ENCODE data around the gene PCGF3. TPM values are rescaled to one million over a fixed set of nuclear protein-coding genes. Genes with fewer than 3 reads are reported as not detected.

PCGF3 gene
- polyA plus RNA-seq, 2 donors: 27.0 to 63.7 TPM

DNA sequence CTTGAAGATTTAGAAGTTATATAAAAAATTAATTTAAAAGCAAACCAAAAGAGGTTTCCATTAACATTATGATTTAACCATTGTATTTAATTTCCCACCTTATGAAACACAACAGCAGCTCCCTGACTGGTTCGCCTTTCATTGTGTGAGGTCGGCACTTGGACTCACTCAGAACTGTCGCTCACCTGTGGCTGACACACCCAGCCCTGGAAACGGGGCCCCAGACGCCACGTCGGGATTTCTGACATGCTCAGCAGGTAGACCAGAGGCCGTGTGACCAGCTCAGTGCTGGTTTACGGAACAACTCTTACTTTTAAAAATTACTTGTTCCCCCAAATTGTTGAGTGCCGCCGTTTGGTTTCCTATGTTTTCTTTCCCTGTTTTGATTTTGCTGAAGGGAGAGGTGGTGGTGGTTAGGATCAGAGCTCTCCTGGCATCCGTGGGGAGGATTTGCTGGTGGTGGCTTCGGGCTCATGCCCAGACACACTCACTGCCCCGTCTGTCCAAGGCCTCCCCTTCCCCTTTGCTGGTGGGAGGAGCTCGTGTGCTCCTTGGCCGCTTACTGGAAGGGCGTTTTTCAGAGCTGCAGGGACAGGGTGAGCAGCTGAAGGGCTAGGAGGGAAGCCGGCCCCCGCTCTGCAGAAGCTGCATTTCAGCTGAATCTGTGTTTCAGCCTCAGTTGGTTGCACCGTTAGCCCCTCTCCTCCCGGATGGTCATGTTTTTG is 61.1 kb downstream of the PCGF3 start:
- Histone ChIP-seq H3K36me3 (ENCODE audit: control insufficient read depth in 2 of 2, insufficient read depth in 2 of 2, low read length in 1 of 2) (peaks cover 15 to 49% of the 10 kb centered on the region in 2 donors), H3K4me1 (ENCODE audit: control insufficient read depth in 2 of 2, insufficient read depth in 2 of 2, low read length in 1 of 2) (peaks cover 4 to 10% of the 10 kb centered on the region in 2 donors), H3K4me3 (ENCODE audit: low read depth in 1 of 2, low read length in 2 of 2) (no peak overlapping the region), H3K27ac (ENCODE audit: low read depth in 2 of 2, low read length in 1 of 2) (peak overlapping the region in 1 of 2 donors; percentile 30), H3K27me3 (ENCODE audit: control insufficient read depth in 1 of 2, insufficient read depth in 2 of 2, low read length in 2 of 2) (no peaks in the 10 kb centered on the region), H3K9me3 (ENCODE audit: control insufficient read depth in 2 of 2, insufficient read depth in 1 of 2, low read depth in 1 of 2, low read length in 1 of 2) (peaks cover 0 to 2% of the 10 kb centered on the region in 2 donors)
- 64 to 70% methylated on average over 21 of the region's 21 CpGs for WGBS, 2 donors

DNA sequence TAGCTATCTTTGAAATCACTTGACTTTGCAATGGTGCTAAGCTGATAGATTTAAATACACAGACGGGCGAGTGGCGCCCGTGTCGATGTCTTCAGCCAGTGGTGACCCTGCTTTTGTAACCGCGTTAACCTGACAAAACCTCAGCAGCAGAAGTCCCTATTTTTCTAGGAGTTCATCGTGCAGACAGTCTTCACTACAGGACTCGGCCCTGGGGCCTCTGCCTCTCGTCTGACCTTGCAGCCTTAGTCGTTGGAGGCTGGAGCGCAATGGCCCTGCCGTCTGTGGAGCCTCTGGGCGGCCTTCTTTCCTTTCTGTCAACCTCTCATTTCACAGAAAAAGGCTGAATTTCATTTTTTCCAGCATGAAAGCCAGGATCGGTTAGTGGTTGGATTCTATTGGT is 62.4 kb downstream of the PCGF3 start:
- peaks cover 0 to 2% of the 10 kb centered on the region in 2 donors for H3K9me3 ChIP-seq (ENCODE audit: control insufficient read depth in 2 of 2, insufficient read depth in 1 of 2, low read depth in 1 of 2, low read length in 1 of 2)
- no peak overlapping the region for H3K27ac ChIP-seq (ENCODE audit: low read depth in 2 of 2, low read length in 1 of 2)
- 93 to 94% methylated on average over 15 of the region's 15 CpGs for WGBS, 2 donors
- H3K36me3 ChIP-seq (ENCODE audit: control insufficient read depth in 2 of 2, insufficient read depth in 2 of 2, low read length in 1 of 2): peaks cover 13 to 45% of the 10 kb centered on the region in 2 donors
- H3K4me3 ChIP-seq (ENCODE audit: low read depth in 1 of 2, low read length in 2 of 2): no peak overlapping the region
- peaks cover 6 to 10% of the 10 kb centered on the region in 2 donors for H3K4me1 ChIP-seq (ENCODE audit: control insufficient read depth in 2 of 2, insufficient read depth in 2 of 2, low read length in 1 of 2)
- no peaks in the 10 kb centered on the region for H3K27me3 ChIP-seq (ENCODE audit: control insufficient read depth in 1 of 2, insufficient read depth in 2 of 2, low read length in 2 of 2)

DNA sequence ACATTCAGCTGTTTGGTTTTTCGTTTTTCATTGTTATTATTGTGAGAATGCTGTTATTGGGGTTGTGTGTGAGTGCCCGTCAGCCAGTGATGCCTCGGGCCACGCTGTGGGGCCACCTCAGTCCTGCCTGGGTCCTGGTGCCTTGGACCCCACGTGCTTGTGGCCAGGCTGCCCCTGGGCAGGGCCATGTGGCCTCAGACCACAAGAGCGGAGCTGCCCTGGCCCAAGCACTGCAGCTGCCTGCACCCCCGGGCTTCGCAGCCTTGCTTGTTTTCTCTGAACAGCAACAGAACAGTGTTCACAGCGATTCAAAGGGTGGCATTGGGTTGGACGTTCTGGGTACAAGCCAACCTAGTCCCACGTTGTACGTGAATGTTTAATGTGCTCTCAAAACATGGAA is 63.4 kb downstream of the PCGF3 start:
- peaks cover 0 to 2% of the 10 kb centered on the region in 2 donors for H3K9me3 ChIP-seq (ENCODE audit: control insufficient read depth in 2 of 2, insufficient read depth in 1 of 2, low read depth in 1 of 2, low read length in 1 of 2)
- no peak overlapping the region for H3K4me3 ChIP-seq (ENCODE audit: low read depth in 1 of 2, low read length in 2 of 2)
- no peak overlapping the region for H3K27ac ChIP-seq (ENCODE audit: low read depth in 2 of 2, low read length in 1 of 2)
- peaks cover 13 to 45% of the 10 kb centered on the region in 2 donors for H3K36me3 ChIP-seq (ENCODE audit: control insufficient read depth in 2 of 2, insufficient read depth in 2 of 2, low read length in 1 of 2)
- 86 to 88% methylated on average over 12 of the region's 12 CpGs for WGBS, 2 donors
- H3K4me1 ChIP-seq (ENCODE audit: control insufficient read depth in 2 of 2, insufficient read depth in 2 of 2, low read length in 1 of 2): peaks cover 6 to 13% of the 10 kb centered on the region in 2 donors
- H3K27me3 ChIP-seq (ENCODE audit: control insufficient read depth in 1 of 2, insufficient read depth in 2 of 2, low read length in 2 of 2): no peaks in the 10 kb centered on the region

- 91 to 94% methylated on average over 19 of the region's 19 CpGs for WGBS, 2 donors
- H3K27ac ChIP-seq (ENCODE audit: low read depth in 2 of 2, low read length in 1 of 2): no peak overlapping the region
- no peak overlapping the region for H3K4me3 ChIP-seq (ENCODE audit: low read depth in 1 of 2, low read length in 2 of 2)
- H3K27me3 ChIP-seq (ENCODE audit: control insufficient read depth in 1 of 2, insufficient read depth in 2 of 2, low read length in 2 of 2): no peaks in the 10 kb centered on the region
- peaks cover 13 to 45% of the 10 kb centered on the region in 2 donors for H3K36me3 ChIP-seq (ENCODE audit: control insufficient read depth in 2 of 2, insufficient read depth in 2 of 2, low read length in 1 of 2)
- H3K9me3 ChIP-seq (ENCODE audit: control insufficient read depth in 2 of 2, insufficient read depth in 1 of 2, low read depth in 1 of 2, low read length in 1 of 2): peaks cover 0 to 2% of the 10 kb centered on the region in 2 donors
- H3K4me1 ChIP-seq (ENCODE audit: control insufficient read depth in 2 of 2, insufficient read depth in 2 of 2, low read length in 1 of 2): peaks cover 6 to 13% of the 10 kb centered on the region in 2 donors
Measured at GRCh38 chr4:769511-769910, 63.9 kb downstream of the PCGF3 start.

DNA sequence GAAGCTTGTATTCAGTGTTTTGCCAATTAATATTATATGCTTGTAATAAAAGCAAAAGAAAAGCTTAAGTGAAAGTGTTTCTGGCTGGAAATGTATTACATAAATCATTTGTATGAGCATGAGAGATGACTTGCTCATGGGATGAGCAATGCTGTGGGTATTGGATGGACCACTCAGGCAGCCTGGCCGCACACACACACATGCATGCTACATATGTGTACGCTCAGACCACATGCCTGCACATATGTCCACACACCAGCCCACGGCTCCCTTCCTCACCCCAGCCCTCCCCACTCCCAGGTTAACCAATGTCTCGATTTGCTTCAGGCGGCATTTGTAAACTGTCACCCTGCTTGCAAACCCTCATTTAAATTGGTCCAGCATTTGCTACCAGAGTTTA is 64.4 kb downstream of the PCGF3 start:
- Histone ChIP-seq H3K4me1 (ENCODE audit: control insufficient read depth in 2 of 2, insufficient read depth in 2 of 2, low read length in 1 of 2) (peaks cover 6 to 17% of the 10 kb centered on the region in 2 donors), H3K4me3 (ENCODE audit: low read depth in 1 of 2, low read length in 2 of 2) (no peak overlapping the region), H3K36me3 (ENCODE audit: control insufficient read depth in 2 of 2, insufficient read depth in 2 of 2, low read length in 1 of 2) (peaks cover 13 to 44% of the 10 kb centered on the region in 2 donors), H3K27ac (ENCODE audit: low read depth in 2 of 2, low read length in 1 of 2) (no peak overlapping the region), H3K9me3 (ENCODE audit: control insufficient read depth in 2 of 2, insufficient read depth in 1 of 2, low read depth in 1 of 2, low read length in 1 of 2) (peaks cover 0 to 2% of the 10 kb centered on the region in 2 donors), H3K27me3 (ENCODE audit: control insufficient read depth in 1 of 2, insufficient read depth in 2 of 2, low read length in 2 of 2) (no peaks in the 10 kb centered on the region)
- WGBS, 2 donors: 92 to 96% methylated on average over 5 of the region's 5 CpGs

GRCh38 chr4:771464-771863 is 65.8 kb downstream of the PCGF3 start:
- peaks cover 7 to 41% of the 10 kb centered on the region in 2 donors for H3K36me3 ChIP-seq (ENCODE audit: control insufficient read depth in 2 of 2, insufficient read depth in 2 of 2, low read length in 1 of 2)
- no peak overlapping the region for H3K27ac ChIP-seq (ENCODE audit: low read depth in 2 of 2, low read length in 1 of 2)
- peaks cover 0 to 2% of the 10 kb centered on the region in 2 donors for H3K9me3 ChIP-seq (ENCODE audit: control insufficient read depth in 2 of 2, insufficient read depth in 1 of 2, low read depth in 1 of 2, low read length in 1 of 2)
- H3K27me3 ChIP-seq (ENCODE audit: control insufficient read depth in 1 of 2, insufficient read depth in 2 of 2, low read length in 2 of 2): no peaks in the 10 kb centered on the region
- 64 to 67% methylated on average over 6 of the region's 6 CpGs for WGBS, 2 donors
- no peak overlapping the region for H3K4me3 ChIP-seq (ENCODE audit: low read depth in 1 of 2, low read length in 2 of 2)
- peaks cover 6 to 10% of the 10 kb centered on the region in 2 donors for H3K4me1 ChIP-seq (ENCODE audit: control insufficient read depth in 2 of 2, insufficient read depth in 2 of 2, low read length in 1 of 2)

DNA sequence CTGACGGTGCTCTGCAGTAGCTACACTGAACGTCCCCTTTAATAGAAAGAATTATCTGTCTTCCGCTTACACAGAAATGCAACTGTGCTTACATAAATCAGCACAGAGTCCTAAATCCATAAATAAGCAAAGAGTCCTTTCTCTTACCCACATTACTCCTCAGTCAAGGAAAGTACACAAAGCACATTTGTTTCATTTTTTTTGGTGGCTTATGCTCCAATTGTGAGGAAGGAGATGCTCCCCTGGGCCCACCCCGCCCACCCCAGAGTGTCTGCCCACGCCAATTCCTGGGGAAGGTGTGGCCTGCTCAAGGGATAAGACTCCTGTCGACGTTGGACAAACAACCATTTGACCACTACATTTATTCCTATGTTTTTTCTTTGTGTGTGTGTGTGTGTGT is 66.5 kb downstream of the PCGF3 start:
- H3K4me1 ChIP-seq (ENCODE audit: control insufficient read depth in 2 of 2, insufficient read depth in 2 of 2, low read length in 1 of 2): peaks cover 8% of the 10 kb centered on the region in 2 donors
- 47 to 48% methylated on average over 7 of the region's 7 CpGs for WGBS, 2 donors
- H3K27me3 ChIP-seq (ENCODE audit: control insufficient read depth in 1 of 2, insufficient read depth in 2 of 2, low read length in 2 of 2): no peaks in the 10 kb centered on the region
- no peak overlapping the region for H3K27ac ChIP-seq (ENCODE audit: low read depth in 2 of 2, low read length in 1 of 2)
- H3K36me3 ChIP-seq (ENCODE audit: control insufficient read depth in 2 of 2, insufficient read depth in 2 of 2, low read length in 1 of 2): peaks cover 5 to 37% of the 10 kb centered on the region in 2 donors
- peaks cover 0 to 2% of the 10 kb centered on the region in 2 donors for H3K9me3 ChIP-seq (ENCODE audit: control insufficient read depth in 2 of 2, insufficient read depth in 1 of 2, low read depth in 1 of 2, low read length in 1 of 2)
- no peak overlapping the region for H3K4me3 ChIP-seq (ENCODE audit: low read depth in 1 of 2, low read length in 2 of 2)

- Histone ChIP-seq H3K4me3 (ENCODE audit: low read depth in 1 of 2, low read length in 2 of 2) (no peak overlapping the region), H3K9me3 (ENCODE audit: control insufficient read depth in 2 of 2, insufficient read depth in 1 of 2, low read depth in 1 of 2, low read length in 1 of 2) (peaks cover 0 to 2% of the 10 kb centered on the region in 2 donors), H3K27me3 (ENCODE audit: control insufficient read depth in 1 of 2, insufficient read depth in 2 of 2, low read length in 2 of 2) (no peaks in the 10 kb centered on the region), H3K27ac (ENCODE audit: low read depth in 2 of 2, low read length in 1 of 2) (no peak overlapping the region), H3K4me1 (ENCODE audit: control insufficient read depth in 2 of 2, insufficient read depth in 2 of 2, low read length in 1 of 2) (peaks cover 8 to 9% of the 10 kb centered on the region in 2 donors), H3K36me3 (ENCODE audit: control insufficient read depth in 2 of 2, insufficient read depth in 2 of 2, low read length in 1 of 2) (peaks cover 5 to 41% of the 10 kb centered on the region in 2 donors)
- 79 to 83% methylated on average over 8 of the region's 8 CpGs for WGBS, 2 donors
Measured at GRCh38 chr4:772776-773175, 67.1 kb downstream of the PCGF3 start.

- Histone ChIP-seq H3K4me3 (ENCODE audit: low read depth in 1 of 2, low read length in 2 of 2) (no peak overlapping the region), H3K36me3 (ENCODE audit: control insufficient read depth in 2 of 2, insufficient read depth in 2 of 2, low read length in 1 of 2) (peaks cover 5 to 38% of the 10 kb centered on the region in 2 donors), H3K27ac (ENCODE audit: low read depth in 2 of 2, low read length in 1 of 2) (no peak overlapping the region), H3K27me3 (ENCODE audit: control insufficient read depth in 1 of 2, insufficient read depth in 2 of 2, low read length in 2 of 2) (no peaks in the 10 kb centered on the region), H3K4me1 (ENCODE audit: control insufficient read depth in 2 of 2, insufficient read depth in 2 of 2, low read length in 1 of 2) (peaks cover 8 to 9% of the 10 kb centered on the region in 2 donors), H3K9me3 (ENCODE audit: control insufficient read depth in 2 of 2, insufficient read depth in 1 of 2, low read depth in 1 of 2, low read length in 1 of 2) (no peaks in the 10 kb centered on the region)
- 71 to 81% methylated on average over 9 of the region's 9 CpGs for WGBS, 2 donors
Measured at GRCh38 chr4:773214-773613, 67.6 kb downstream of the PCGF3 start.
